Measurements from ENCODE around the gene FAAH2. TPM values are rescaled to one million over a fixed set of nuclear protein-coding genes. Genes with fewer than 3 reads are reported as not detected.

The FAAH2 gene
- polyA plus RNA-seq, 1 of the 3 experiments (the other 2 are of a cell fraction) = 0.05 TPM

DNA sequence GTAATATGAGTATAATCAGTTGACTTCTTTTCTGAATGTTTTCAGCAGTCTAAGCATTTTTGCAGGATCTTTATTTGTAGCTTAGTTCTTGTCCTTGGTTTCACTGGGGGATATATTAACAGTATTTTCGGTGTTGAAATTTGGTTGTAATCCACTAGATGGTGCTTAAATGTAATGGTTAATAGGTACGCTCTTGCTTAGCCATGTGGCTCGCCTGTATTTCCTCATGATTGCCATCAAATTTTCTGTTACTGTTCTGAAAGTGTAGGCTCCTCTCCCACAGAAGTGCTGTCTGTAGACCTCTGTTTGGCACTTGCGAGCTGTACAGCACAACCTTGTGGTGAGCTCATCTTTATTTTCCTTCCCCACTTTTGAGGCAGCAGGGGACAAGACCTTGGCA lies 3.9 kb upstream of the FAAH2 start:
- ChIA-PET CTCF (no interaction called here), POLR2A (no interaction called here)
- 15% methylated on average over 4 of the region's 4 CpGs for WGBS (ENCODE audit: low lambda C conversion rate)
- Histone ChIP-seq H3K36me3 (replicated peaks in 1 of 2; ENCODE audit: control insufficient read depth in 1 of 2, insufficient read depth in 2 of 2, low read length in 1 of 2) (no peaks in the 10 kb centered on the region), H3K27me3 (ENCODE audit: insufficient read depth) (no peaks in the 10 kb centered on the region; the same call in 1 of the 2 replicates), H3K9me2 (no peaks in the 10 kb centered on the region), H3K79me2 (ENCODE audit: insufficient read depth) (no peaks in the 10 kb centered on the region), H3K4me3 (ENCODE audit: low read depth in 2 of 2, low read length in 1 of 2) (no peak overlapping the region), H3K9ac (no peak overlapping the region), H2AFZ (ENCODE audit: low read depth) (no peak overlapping the region), H3K9me3 (no peaks in the 10 kb centered on the region), H3F3A (replicated peaks; ENCODE audit: insufficient read depth) (no peaks in the 10 kb centered on the region), H3K4me2 (no peak overlapping the region), H3K4me1 (ENCODE audit: control insufficient read depth in 1 of 2, insufficient read depth in 2 of 2, low read depth in 1 of 2, low read length in 1 of 2) (no peaks in the 10 kb centered on the region; a peak in 1 of 4 replicates), H3K27ac (ENCODE audit: low read depth in 2 of 2, low read length in 1 of 2) (no peak overlapping the region), H4K20me1 (ENCODE audit: insufficient read depth) (no peaks in the 10 kb centered on the region)
- no peak for DNase-seq
- TF ChIP-seq RFX5 (IDR thresholded peaks at IDR 0.05; ENCODE audit: low read length) = no peak
- TF ChIP-seq ELF1 (IDR thresholded peaks at IDR 0.05) = no peak
- TF ChIP-seq RXRA (IDR thresholded peaks at IDR 0.05; ENCODE audit: borderline replicate concordance, low read depth) = no peak
- TF ChIP-seq MXI1 (IDR thresholded peaks at IDR 0.05; ENCODE audit: low read depth, low read length) = no peak
- TF ChIP-seq, protein P1, sequence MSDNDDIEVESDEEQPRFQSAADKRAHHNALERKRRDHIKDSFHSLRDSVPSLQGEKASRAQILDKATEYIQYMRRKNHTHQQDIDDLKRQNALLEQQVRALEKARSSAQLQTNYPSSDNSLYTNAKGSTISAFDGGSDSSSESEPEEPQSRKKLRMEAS (IDR thresholded peaks at IDR 0.05; ENCODE audit: low read depth) = no peak
- TF ChIP-seq CHD2 (IDR thresholded peaks at IDR 0.05; ENCODE audit: low read length, partially characterized antibody) = no peak
- no peak for TF ChIP-seq NFIC (IDR thresholded peaks at IDR 0.05; ENCODE audit: borderline replicate concordance)
- no peak for TF ChIP-seq NRF1 (IDR thresholded peaks at IDR 0.05; ENCODE audit: low read depth, low read length)

DNA sequence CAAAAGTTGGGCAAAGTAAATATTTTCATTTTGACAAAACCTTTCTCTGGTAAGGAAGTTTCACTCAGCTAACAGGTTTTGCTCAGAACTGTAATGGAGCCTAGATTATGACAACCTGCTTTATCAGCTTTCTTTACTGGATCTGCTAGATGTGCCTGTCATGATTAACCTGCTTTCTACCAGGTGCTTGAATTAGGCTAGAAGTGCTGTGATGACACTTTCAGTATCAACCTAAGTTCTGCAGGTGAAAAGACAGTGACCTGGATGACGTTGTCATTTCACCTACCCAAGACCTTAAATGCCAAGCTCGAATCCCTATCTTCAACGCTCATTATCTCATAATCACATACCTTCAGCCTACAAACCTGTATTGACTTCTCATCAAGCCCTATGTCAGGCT lies 1.5 kb upstream of the FAAH2 start:
- CTCF ChIA-PET = no interaction called here
- Histone ChIP-seq H3K27me3 (ENCODE audit: insufficient read depth) (no peaks in the 10 kb centered on the region; the same call in 1 of the 2 replicates), H3K9me3 (no peaks in the 10 kb centered on the region), H3K4me1 (ENCODE audit: control insufficient read depth in 1 of 2, insufficient read depth in 2 of 2, low read depth in 1 of 2, low read length in 1 of 2) (no peaks in the 10 kb centered on the region; a peak in 1 of 4 replicates), H3K4me3 (ENCODE audit: low read depth in 2 of 2, low read length in 1 of 2) (no peak overlapping the region), H3K79me2 (ENCODE audit: insufficient read depth) (no peaks in the 10 kb centered on the region), H2AFZ (ENCODE audit: low read depth) (no peak overlapping the region), H4K20me1 (ENCODE audit: insufficient read depth) (no peaks in the 10 kb centered on the region), H3F3A (replicated peaks; ENCODE audit: insufficient read depth) (no peaks in the 10 kb centered on the region), H3K36me3 (replicated peaks in 1 of 2; ENCODE audit: control insufficient read depth in 1 of 2, insufficient read depth in 2 of 2, low read length in 1 of 2) (no peaks in the 10 kb centered on the region), H3K4me2 (no peak overlapping the region), H3K9ac (no peak overlapping the region), H3K27ac (ENCODE audit: low read depth in 2 of 2, low read length in 1 of 2) (no peak overlapping the region), H3K9me2 (no peaks in the 10 kb centered on the region)
- no peak for DNase-seq
- POLR2A ChIA-PET = no interaction called here
- TF ChIP-seq, protein P2, sequence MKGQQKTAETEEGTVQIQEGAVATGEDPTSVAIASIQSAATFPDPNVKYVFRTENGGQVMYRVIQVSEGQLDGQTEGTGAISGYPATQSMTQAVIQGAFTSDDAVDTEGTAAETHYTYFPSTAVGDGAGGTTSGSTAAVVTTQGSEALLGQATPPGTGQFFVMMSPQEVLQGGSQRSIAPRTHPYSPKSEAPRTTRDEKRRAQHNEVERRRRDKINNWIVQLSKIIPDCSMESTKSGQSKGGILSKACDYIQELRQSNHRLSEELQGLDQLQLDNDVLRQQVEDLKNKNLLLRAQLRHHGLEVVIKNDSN (IDR thresholded peaks at IDR 0.05; ENCODE audit: borderline replicate concordance, low read depth) = no peak
- TF ChIP-seq, protein P3, sequence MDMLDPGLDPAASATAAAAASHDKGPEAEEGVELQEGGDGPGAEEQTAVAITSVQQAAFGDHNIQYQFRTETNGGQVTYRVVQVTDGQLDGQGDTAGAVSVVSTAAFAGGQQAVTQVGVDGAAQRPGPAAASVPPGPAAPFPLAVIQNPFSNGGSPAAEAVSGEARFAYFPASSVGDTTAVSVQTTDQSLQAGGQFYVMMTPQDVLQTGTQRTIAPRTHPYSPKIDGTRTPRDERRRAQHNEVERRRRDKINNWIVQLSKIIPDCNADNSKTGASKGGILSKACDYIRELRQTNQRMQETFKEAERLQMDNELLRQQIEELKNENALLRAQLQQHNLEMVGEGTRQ (IDR thresholded peaks at IDR 0.05; ENCODE audit: borderline replicate concordance, low read depth, low read length) = no peak
- TF ChIP-seq NFIC (IDR thresholded peaks at IDR 0.05; ENCODE audit: borderline replicate concordance) (no peak), EZH2phosphoT487 (IDR thresholded peaks at IDR 0.05; ENCODE audit: borderline replicate concordance, low read depth) (no peak), CHD2 (IDR thresholded peaks at IDR 0.05; ENCODE audit: low read length, partially characterized antibody) (no peak), SMC3 (IDR thresholded peaks at IDR 0.05; ENCODE audit: low read depth, low read length) (no peak), NRF1 (IDR thresholded peaks at IDR 0.05; ENCODE audit: low read depth, low read length) (no peak)
- TF ChIP-seq, protein P1 (IDR thresholded peaks at IDR 0.05; ENCODE audit: low read depth) = no peak
- TF ChIP-seq, protein P4, sequence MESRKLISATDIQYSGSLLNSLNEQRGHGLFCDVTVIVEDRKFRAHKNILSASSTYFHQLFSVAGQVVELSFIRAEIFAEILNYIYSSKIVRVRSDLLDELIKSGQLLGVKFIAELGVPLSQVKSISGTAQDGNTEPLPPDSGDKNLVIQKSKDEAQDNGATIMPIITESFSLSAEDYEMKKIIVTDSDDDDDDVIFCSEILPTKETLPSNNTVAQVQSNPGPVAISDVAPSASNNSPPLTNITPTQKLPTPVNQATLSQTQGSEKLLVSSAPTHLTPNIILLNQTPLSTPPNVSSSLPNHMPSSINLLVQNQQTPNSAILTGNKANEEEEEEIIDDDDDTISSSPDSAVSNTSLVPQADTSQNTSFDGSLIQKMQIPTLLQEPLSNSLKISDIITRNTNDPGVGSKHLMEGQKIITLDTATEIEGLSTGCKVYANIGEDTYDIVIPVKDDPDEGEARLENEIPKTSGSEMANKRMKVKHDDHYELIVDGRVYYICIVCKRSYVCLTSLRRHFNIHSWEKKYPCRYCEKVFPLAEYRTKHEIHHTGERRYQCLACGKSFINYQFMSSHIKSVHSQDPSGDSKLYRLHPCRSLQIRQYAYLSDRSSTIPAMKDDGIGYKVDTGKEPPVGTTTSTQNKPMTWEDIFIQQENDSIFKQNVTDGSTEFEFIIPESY (IDR thresholded peaks at IDR 0.05; ENCODE audit: borderline replicate concordance, low read depth) = no peak
- TF ChIP-seq, protein P5, sequence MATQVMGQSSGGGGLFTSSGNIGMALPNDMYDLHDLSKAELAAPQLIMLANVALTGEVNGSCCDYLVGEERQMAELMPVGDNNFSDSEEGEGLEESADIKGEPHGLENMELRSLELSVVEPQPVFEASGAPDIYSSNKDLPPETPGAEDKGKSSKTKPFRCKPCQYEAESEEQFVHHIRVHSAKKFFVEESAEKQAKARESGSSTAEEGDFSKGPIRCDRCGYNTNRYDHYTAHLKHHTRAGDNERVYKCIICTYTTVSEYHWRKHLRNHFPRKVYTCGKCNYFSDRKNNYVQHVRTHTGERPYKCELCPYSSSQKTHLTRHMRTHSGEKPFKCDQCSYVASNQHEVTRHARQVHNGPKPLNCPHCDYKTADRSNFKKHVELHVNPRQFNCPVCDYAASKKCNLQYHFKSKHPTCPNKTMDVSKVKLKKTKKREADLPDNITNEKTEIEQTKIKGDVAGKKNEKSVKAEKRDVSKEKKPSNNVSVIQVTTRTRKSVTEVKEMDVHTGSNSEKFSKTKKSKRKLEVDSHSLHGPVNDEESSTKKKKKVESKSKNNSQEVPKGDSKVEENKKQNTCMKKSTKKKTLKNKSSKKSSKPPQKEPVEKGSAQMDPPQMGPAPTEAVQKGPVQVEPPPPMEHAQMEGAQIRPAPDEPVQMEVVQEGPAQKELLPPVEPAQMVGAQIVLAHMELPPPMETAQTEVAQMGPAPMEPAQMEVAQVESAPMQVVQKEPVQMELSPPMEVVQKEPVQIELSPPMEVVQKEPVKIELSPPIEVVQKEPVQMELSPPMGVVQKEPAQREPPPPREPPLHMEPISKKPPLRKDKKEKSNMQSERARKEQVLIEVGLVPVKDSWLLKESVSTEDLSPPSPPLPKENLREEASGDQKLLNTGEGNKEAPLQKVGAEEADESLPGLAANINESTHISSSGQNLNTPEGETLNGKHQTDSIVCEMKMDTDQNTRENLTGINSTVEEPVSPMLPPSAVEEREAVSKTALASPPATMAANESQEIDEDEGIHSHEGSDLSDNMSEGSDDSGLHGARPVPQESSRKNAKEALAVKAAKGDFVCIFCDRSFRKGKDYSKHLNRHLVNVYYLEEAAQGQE (IDR thresholded peaks at IDR 0.05; ENCODE audit: low read depth, low read length) = no peak
- 3% methylated on average over 3 of the region's 3 CpGs for WGBS (ENCODE audit: low lambda C conversion rate)
